Measurements from ENCODE around the gene HAPSTR1. TPM values are rescaled to one million over a fixed set of nuclear protein-coding genes. Genes with fewer than 3 reads are reported as not detected.

HAPSTR1 gene
- polyA plus RNA-seq, 1 donor (not counting 4 experiments of a cell fraction or from before 2014, with no cell fraction given), result 46.5 TPM

GRCh38 chr16:9105189-9105588, 13.7 kb downstream of the HAPSTR1 start:
- FAIRE-seq, result no peak
- no peak for DNase-seq (ENCODE audit: low read depth, low spot score)
- no peaks in the 10 kb centered on the region for H3K9me3 ChIP-seq (ENCODE audit: control insufficient read depth, low read depth, low read length)
- no peak overlapping the region for H3K9ac ChIP-seq (ENCODE audit: control insufficient read depth, extremely low read depth, insufficient read depth, low read length)
- H3K36me3 ChIP-seq (ENCODE audit: control insufficient read depth in 2 of 2, extremely low read depth in 1 of 2, insufficient read depth in 2 of 2, low read length in 2 of 2), result peaks cover 36 to 62% of the 10 kb centered on the region in 2 experiments
- no peak overlapping the region for H2AFZ ChIP-seq (ENCODE audit: control insufficient read depth, low read length)
- dilution Hi-C loops (cut with MboI; ENCODE audit: extremely low pct_ligation_motif_present, low sequenced_read_pairs), result loop anchor here (25.0 kb wide), 1 partner anchor 168 kb away; no protein-coding TSS in a partner anchor
- H3K27ac ChIP-seq (ENCODE audit: control insufficient read depth, insufficient read depth, low read length), result no peak overlapping the region
- no peak overlapping the region for H3K4me2 ChIP-seq (ENCODE audit: control insufficient read depth, extremely low read depth, insufficient read depth, low read depth, low read length)
- H3K79me2 ChIP-seq (ENCODE audit: control insufficient read depth, insufficient read depth, low read length), result peaks cover 100% of the 10 kb centered on the region
- H3K4me3 ChIP-seq (ENCODE audit: control insufficient read depth in 2 of 3, extremely low read depth in 1 of 3, insufficient read depth in 2 of 3, low read depth in 1 of 3, low read length in 3 of 3), result no peak overlapping the region
- H3K27me3 ChIP-seq (ENCODE audit: control insufficient read depth, extremely low read depth, insufficient read depth, low read length), result no peaks in the 10 kb centered on the region
- H3K4me1 ChIP-seq (ENCODE audit: control insufficient read depth, extremely low read depth, insufficient read depth, low read length), result peaks cover 55% of the 10 kb centered on the region
- no peak for TF ChIP-seq CTCF (optimal IDR thresholded peaks at IDR 0.05 in 1 of 3, IDR thresholded peaks at IDR 0.05 in 1 of 3, conservative IDR thresholded peaks at IDR 0.05 in 1 of 3; ENCODE audit: extremely low read depth in 1 of 3, insufficient read depth in 2 of 3, low read length in 3 of 3)
- peaks cover 9% of the 10 kb centered on the region for H3K9me1 ChIP-seq (ENCODE audit: control insufficient read depth, extremely low read depth, insufficient read depth, low read length)
- peaks cover 72% of the 10 kb centered on the region for H4K20me1 ChIP-seq (ENCODE audit: control insufficient read depth, extremely low read depth, insufficient read depth, low read length)

GRCh38 chr16:9107025-9107970, 15.9 kb downstream of the HAPSTR1 start:
- TF ChIP-seq CTCF (optimal IDR thresholded peaks at IDR 0.05 in 1 of 3, IDR thresholded peaks at IDR 0.05 in 1 of 3, conservative IDR thresholded peaks at IDR 0.05 in 1 of 3; ENCODE audit: extremely low read depth in 1 of 3, insufficient read depth in 2 of 3, low read length in 3 of 3), result no peak
- TF ChIP-seq EZH2 (IDR thresholded peaks at IDR 0.05; ENCODE audit: low read length), result no peak
- dilution Hi-C loops (cut with MboI; ENCODE audit: extremely low pct_ligation_motif_present, low sequenced_read_pairs), result loop anchor here (25.0 kb wide), 1 partner anchor 170 kb away; no protein-coding TSS in a partner anchor
- Histone ChIP-seq H3K27ac (ENCODE audit: control insufficient read depth, insufficient read depth, low read length) (peak overlapping the region; percentile 27), H3K4me1 (ENCODE audit: control insufficient read depth, extremely low read depth, insufficient read depth, low read length) (peaks cover 52% of the 10 kb centered on the region), H3K4me2 (ENCODE audit: control insufficient read depth, extremely low read depth, insufficient read depth, low read depth, low read length) (no peak overlapping the region), H3K9me3 (ENCODE audit: control insufficient read depth, low read depth, low read length) (no peaks in the 10 kb centered on the region), H3K27me3 (ENCODE audit: control insufficient read depth, extremely low read depth, insufficient read depth, low read length) (no peaks in the 10 kb centered on the region), H3K9ac (ENCODE audit: control insufficient read depth, extremely low read depth, insufficient read depth, low read length) (no peak overlapping the region), H3K9me1 (ENCODE audit: control insufficient read depth, extremely low read depth, insufficient read depth, low read length) (peaks cover 11% of the 10 kb centered on the region), H3K79me2 (ENCODE audit: control insufficient read depth, insufficient read depth, low read length) (peaks cover 100% of the 10 kb centered on the region), H3K36me3 (ENCODE audit: control insufficient read depth in 2 of 2, extremely low read depth in 1 of 2, insufficient read depth in 2 of 2, low read length in 2 of 2) (peaks cover 36 to 61% of the 10 kb centered on the region in 2 experiments), H3K4me3 (ENCODE audit: control insufficient read depth in 2 of 3, extremely low read depth in 1 of 3, insufficient read depth in 2 of 3, low read depth in 1 of 3, low read length in 3 of 3) (no peak overlapping the region), H2AFZ (ENCODE audit: control insufficient read depth, low read length) (no peak overlapping the region), H4K20me1 (ENCODE audit: control insufficient read depth, extremely low read depth, insufficient read depth, low read length) (peaks cover 77% of the 10 kb centered on the region)
- no peak for FAIRE-seq
- no peak for DNase-seq (ENCODE audit: low read depth, low spot score)
